ENCODE results near the gene ADGRL2. TPM values are rescaled to one million over a fixed set of nuclear protein-coding genes. Genes with fewer than 3 reads are reported as not detected.

The ADGRL2 gene
- total RNA-seq, 4 donors from 2014 or later, result 50.7 to 72.4 (median 54.2) TPM

DNA sequence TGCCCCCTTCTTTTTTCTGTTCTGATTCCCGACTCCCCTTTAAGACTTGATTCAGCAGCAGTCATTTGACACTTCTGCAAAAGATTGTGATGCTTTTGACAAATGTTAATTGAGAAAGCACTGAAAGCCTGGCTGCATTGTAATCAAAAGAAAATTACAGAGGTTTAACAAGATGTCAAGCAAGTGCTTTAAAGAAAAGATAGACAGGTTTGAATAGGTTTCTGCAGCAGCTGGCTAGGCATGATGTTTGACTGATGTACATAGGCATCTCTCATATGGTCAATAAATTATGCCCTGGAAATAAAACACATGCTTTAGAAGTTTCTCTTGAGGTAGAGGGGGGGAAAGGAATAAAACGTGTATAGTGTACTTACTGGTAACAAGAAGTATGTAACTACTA is 147.8 kb downstream of the ADGRL2 start:
- ATAC-seq (ENCODE audit: low FRiP score) (no peak), DNase-seq (ENCODE audit: low spot score) (no peak)

DNA sequence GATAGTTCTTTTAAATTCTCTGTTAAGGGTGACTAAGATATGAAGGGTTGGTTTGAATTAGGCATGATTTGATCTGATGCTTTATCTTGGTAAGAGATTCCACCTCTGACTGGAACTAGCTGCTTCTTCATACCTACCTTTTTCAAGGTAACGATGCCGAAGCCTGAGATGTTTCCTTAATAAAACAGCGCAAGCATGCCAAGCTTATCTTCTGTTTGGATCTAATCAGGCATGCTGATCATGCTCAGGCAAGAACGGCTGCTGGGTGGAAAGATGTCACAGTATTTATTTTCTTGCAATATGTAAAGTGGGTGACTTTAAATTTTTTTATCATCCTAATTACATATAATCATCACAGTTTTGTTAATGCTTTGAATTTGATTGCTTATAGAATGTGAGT is 148.7 kb downstream of the ADGRL2 start:
- DNase-seq (ENCODE audit: low spot score), result no peak
- no peak for ATAC-seq (ENCODE audit: low FRiP score)
- no peak for TF ChIP-seq CTCF (IDR thresholded peaks at IDR 0.05)

More for the DNA sequence above, 147.8 kb downstream of the ADGRL2 start:
- no peak for TF ChIP-seq CTCF (IDR thresholded peaks at IDR 0.05)

GRCh38 chr1:81950037-81950436 is 149.3 kb downstream of the ADGRL2 start:
- ATAC-seq (ENCODE audit: low FRiP score) (no peak), DNase-seq (ENCODE audit: low spot score) (no peak)
- no peak for TF ChIP-seq CTCF (IDR thresholded peaks at IDR 0.05)

DNA sequence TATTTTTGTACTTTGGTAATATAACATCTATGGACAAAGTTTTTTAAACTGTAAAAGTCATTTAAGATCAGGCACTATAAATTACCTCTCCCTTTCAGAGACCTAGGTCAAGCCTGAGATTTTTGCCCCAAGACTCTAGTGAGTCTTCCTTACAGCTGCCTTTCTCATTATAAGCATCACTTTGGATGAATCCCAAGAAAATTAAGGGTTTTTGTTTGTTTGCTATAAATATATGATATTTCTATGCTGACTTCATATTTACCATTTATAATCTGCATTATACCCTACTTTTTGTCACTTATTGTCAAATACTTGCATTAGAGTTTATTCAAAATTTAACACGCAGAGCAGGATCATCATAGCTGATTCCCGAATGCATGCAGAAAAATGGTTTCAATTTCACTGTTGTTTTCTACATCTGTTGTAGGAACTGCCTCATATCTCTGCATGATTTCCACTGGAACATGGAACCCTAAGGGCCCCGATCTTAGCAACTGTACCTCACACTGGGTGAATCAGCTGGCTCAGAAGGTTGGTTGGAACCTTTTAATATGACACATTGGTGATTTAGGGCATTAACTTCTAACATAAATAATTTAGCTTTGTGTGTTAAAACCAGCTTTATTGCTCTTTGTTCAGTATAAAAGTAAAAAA is 150.0 kb downstream of the ADGRL2 start:
- no peak for TF ChIP-seq CTCF (IDR thresholded peaks at IDR 0.05)
- no peak for ATAC-seq (ENCODE audit: low FRiP score)
- no peak for DNase-seq (ENCODE audit: low spot score)

DNA sequence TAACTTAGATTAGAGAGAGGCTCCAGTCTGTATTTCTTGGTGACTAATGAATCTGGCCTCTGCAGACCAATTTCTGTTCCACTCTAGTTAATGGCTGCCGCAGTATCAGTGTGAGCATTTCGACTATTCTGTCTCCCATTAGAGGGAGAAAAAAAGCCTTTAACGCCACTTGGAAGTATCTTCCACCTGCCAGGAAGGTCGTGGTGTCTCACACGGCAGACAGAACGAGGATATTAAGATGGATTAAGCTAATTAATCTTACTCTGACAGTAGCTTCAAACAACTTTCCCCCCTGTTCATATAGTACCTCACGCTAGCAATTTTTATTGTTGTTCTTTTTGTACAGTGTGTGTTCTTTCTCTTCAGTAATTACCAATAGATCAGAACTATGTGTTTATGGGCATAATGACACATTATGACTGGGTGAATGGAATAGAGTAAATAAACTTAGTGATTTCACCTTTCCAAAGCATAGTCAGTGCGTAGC is 153.8 kb downstream of the ADGRL2 start:
- ATAC-seq (ENCODE audit: low FRiP score) (no peak), DNase-seq (ENCODE audit: low spot score) (no peak)
- TF ChIP-seq CTCF (IDR thresholded peaks at IDR 0.05), result no peak

- no peak for TF ChIP-seq CTCF (IDR thresholded peaks at IDR 0.05)
- no peak for DNase-seq (ENCODE audit: low spot score)
- ATAC-seq (ENCODE audit: low FRiP score), result no peak
These were observed 167.2 kb downstream of the ADGRL2 start for GRCh38 chr1:81967951-81968350.

DNA sequence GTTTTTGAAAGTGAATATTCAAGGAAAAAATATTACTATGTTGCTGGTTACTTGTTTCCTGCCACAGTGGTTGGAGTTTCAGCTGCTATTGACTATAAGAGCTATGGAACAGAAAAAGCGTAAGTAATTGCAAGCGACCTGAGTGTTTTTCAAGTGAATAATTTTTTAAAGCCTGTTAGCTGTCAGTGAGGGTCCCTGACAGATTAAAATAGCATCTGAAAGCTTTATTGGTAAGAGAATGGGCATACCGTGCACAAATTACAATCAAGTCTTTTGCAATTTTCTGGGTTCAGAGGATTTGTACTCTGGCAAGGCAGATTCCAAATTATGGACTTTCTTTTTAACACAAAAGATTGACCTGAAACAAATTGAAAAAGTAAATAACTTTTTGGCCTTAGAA is 169.7 kb downstream of the ADGRL2 start:
- DNase-seq (ENCODE audit: low spot score) (no peak), ATAC-seq (ENCODE audit: low FRiP score) (no peak)
- no peak for TF ChIP-seq CTCF (IDR thresholded peaks at IDR 0.05)

Data from omental fat pad (tissue), 4 donors.